H9 (cell line): Measurements from ENCODE around the gene ME3. TPM values are rescaled to one million over a fixed set of nuclear protein-coding genes. Genes with fewer than 3 reads are reported as not detected.
A peak's percentile ranks its signal among the peaks of the same experiment; 100 is the strongest.

Experiments
- DNase-seq: peaks from one replicate; pipeline ENCODE4 v3.0.0-alpha.2; 2017
- H2AFZ ChIP-seq: one replicate; pipeline ENCODE4 v1.6.1; 2013; ENCODE audit warnings: mild to moderate bottlenecking, low read length, control low read depth, moderate library complexity
- H2AK5ac ChIP-seq: 2 replicates; pipeline ENCODE4 v1.6.1; 2013; ENCODE audit warnings: low read length, control low read depth, mixed read lengths; ENCODE audit not compliant: insufficient read length
- H2BK120ac ChIP-seq: one replicate; pipeline ENCODE4 v1.6.1; 2013; ENCODE audit warnings: low read depth, mild to moderate bottlenecking, low read length, control low read depth, inconsistent platforms; ENCODE audit not compliant: poor library complexity, severe bottlenecking
- H2BK12ac ChIP-seq: 2 replicates; pipeline ENCODE4 v1.6.1; 2013; ENCODE audit warnings: low read length, control low read depth, mixed read lengths, low read depth; ENCODE audit not compliant: insufficient read length
- H2BK15ac ChIP-seq: 2 replicates; pipeline ENCODE4 v1.6.1; 2013; ENCODE audit warnings: low read depth, low read length, control low read depth
- H2BK20ac ChIP-seq: one replicate; pipeline ENCODE4 v1.6.1; 2013; ENCODE audit warnings: low read depth, mild to moderate bottlenecking, low read length, control low read depth, inconsistent platforms; ENCODE audit not compliant: poor library complexity, severe bottlenecking
- H2BK5ac ChIP-seq: 2 replicates; pipeline ENCODE4 v1.6.1; 2013; ENCODE audit warnings: low read length, control low read depth, mixed read lengths; ENCODE audit not compliant: insufficient read length
- H3K14ac ChIP-seq: 2 replicates; pipeline ENCODE4 v1.6.1; 2013; ENCODE audit warnings: low read length, control low read depth; ENCODE audit not compliant: insufficient read depth
- H3K18ac ChIP-seq: 2 replicates; pipeline ENCODE4 v1.6.1; 2013; ENCODE audit warnings: low read depth, mild to moderate bottlenecking, mixed read lengths, low read length, control low read depth; ENCODE audit not compliant: insufficient read length
- H3K23ac ChIP-seq: 2 replicates; pipeline ENCODE4 v1.6.1; 2013; ENCODE audit warnings: low read length, control low read depth, mixed read lengths, low read depth; ENCODE audit not compliant: insufficient read length
- H3K23me2 ChIP-seq: 2 replicates; pipeline ENCODE4 v1.6.1; 2013; ENCODE audit warnings: low read depth, mild to moderate bottlenecking, mixed read lengths, low read length, control low read depth; ENCODE audit not compliant: insufficient read length, poor library complexity, severe bottlenecking
- H3K27ac ChIP-seq: 2 replicates; pipeline ENCODE4 v1.5.1; 2013; ENCODE audit warnings: low read length, control low read depth, mixed read lengths, low read depth; ENCODE audit not compliant: insufficient read length
- H3K27me3 ChIP-seq: 2 replicates; pipeline ENCODE4 v1.6.1; 2013; ENCODE audit warnings: low read length, control low read depth, inconsistent platforms; ENCODE audit not compliant: insufficient read depth
- H3K4ac ChIP-seq: 2 replicates; pipeline ENCODE4 v1.6.1; 2013; ENCODE audit warnings: low read depth, mild to moderate bottlenecking, control low read depth, inconsistent platforms, low read length, moderate library complexity
- H3K4me1 ChIP-seq: 2 replicates; pipeline ENCODE4 v1.6.1; 2013; ENCODE audit warnings: low read length, control low read depth, inconsistent platforms; ENCODE audit not compliant: insufficient read depth
- H3K4me2 ChIP-seq: 2 replicates; pipeline ENCODE4 v1.6.1; 2013; ENCODE audit warnings: low read length, control low read depth, mixed read lengths; ENCODE audit not compliant: insufficient read length, insufficient read depth
- H3K56ac ChIP-seq: 2 replicates; pipeline ENCODE4 v1.6.1; 2013; ENCODE audit warnings: low read depth, mild to moderate bottlenecking, mixed read lengths, low read length, control low read depth; ENCODE audit not compliant: insufficient read length
- H3K79me1 ChIP-seq: 2 replicates; pipeline ENCODE4 v1.6.1; 2013; ENCODE audit warnings: low read depth, mild to moderate bottlenecking, moderate library complexity, low read length, control low read depth, inconsistent platforms; ENCODE audit not compliant: insufficient read depth, poor library complexity, severe bottlenecking
- H3K79me2 ChIP-seq: 2 replicates; pipeline ENCODE4 v1.6.1; 2013; ENCODE audit warnings: low read length, control low read depth, inconsistent platforms; ENCODE audit not compliant: insufficient read depth
- H3K9ac ChIP-seq: 2 replicates; pipeline ENCODE4 v1.6.1; 2013; ENCODE audit warnings: low read length, control low read depth, mixed read lengths; ENCODE audit not compliant: insufficient read length; ENCODE audit errors: extremely low read depth
- H3K9me3 ChIP-seq: one replicate; pipeline ENCODE4 v1.6.1; 2013; ENCODE audit warnings: low read depth, low read length, inconsistent platforms; ENCODE audit not compliant: control insufficient read depth
- H3T11ph ChIP-seq: one replicate; pipeline ENCODE4 v1.6.1; 2013; ENCODE audit warnings: mild to moderate bottlenecking, low read length, control low read depth, inconsistent platforms
- H4K20me1 ChIP-seq: one replicate; pipeline ENCODE4 v1.6.1; 2013; ENCODE audit not compliant: control insufficient read depth, insufficient read length, insufficient read depth
- H4K5ac ChIP-seq: 2 replicates; pipeline ENCODE4 v1.6.1; 2013; ENCODE audit warnings: low read depth, mild to moderate bottlenecking, mixed read lengths, low read length, control low read depth; ENCODE audit not compliant: insufficient read length
- H4K8ac ChIP-seq: replicated peaks from 2 replicates; pipeline ENCODE4 v1.6.1; 2013; ENCODE audit warnings: low read length, control low read depth, mixed read lengths, low read depth; ENCODE audit not compliant: insufficient read length
- H4K91ac ChIP-seq: 2 replicates; pipeline ENCODE4 v1.6.1; 2013; ENCODE audit warnings: low read depth, mild to moderate bottlenecking, moderate library complexity, mixed read lengths, low read length, control low read depth; ENCODE audit not compliant: insufficient read length
- H3K27ac Mint-ChIP-seq, 3 experiments: 2 replicates in 2 of 3; 3 replicates in 1 of 3; pipeline ENCODE4 v1.8.0; 2020 to 2021; ENCODE audit warnings: mixed read lengths in 3 of 3, mild to moderate bottlenecking in 1 of 3, moderate library complexity in 1 of 3
- H3K27me3 Mint-ChIP-seq: 2 replicates; pipeline ENCODE4 v1.8.0; 2021; ENCODE audit warnings: low read depth, mild to moderate bottlenecking, moderate library complexity, mixed read lengths
- H3K36me3 Mint-ChIP-seq, 3 experiments: 2 replicates in 2 of 3; 3 replicates in 1 of 3; pipeline ENCODE4 v1.8.0; 2020 to 2021; ENCODE audit warnings: low read depth in 3 of 3, mixed read lengths in 3 of 3; ENCODE audit not compliant: insufficient read depth in 1 of 3
- H3K4me1 Mint-ChIP-seq, 2 experiments: 2 replicates each; pipeline ENCODE4 v1.8.0; 2020; ENCODE audit warnings: mixed read lengths in 2 of 2
- H3K4me3 Mint-ChIP-seq, 2 experiments: 2 replicates in 1 of 2; 3 replicates in 1 of 2; pipeline ENCODE4 v1.8.0; 2020 to 2021; ENCODE audit warnings: mild to moderate bottlenecking in 2 of 2, mixed read lengths in 2 of 2, moderate library complexity in 1 of 2
- H3K9me3 Mint-ChIP-seq, 2 experiments: 2 replicates in 1 of 2; 3 replicates in 1 of 2; pipeline ENCODE4 v1.8.0; 2020; ENCODE audit warnings: mild to moderate bottlenecking in 2 of 2, mixed read lengths in 2 of 2, moderate library complexity in 1 of 2
- WGBS: extraction: QIAGEN DNeasy Blood & Tissue Kit; methylation state at CpG from one replicate; pipeline ENCODE4 v1.1.7; 2013; ENCODE audit warnings: missing lambda C conversion rate, low lambda C conversion rate, mixed read lengths; ENCODE audit not compliant: insufficient read length; ENCODE audit errors: extremely low coverage; 5-methylcytosine and 5-hydroxymethylcytosine counted together
- total RNA-seq: library from RNA; stranded (reverse); gene quantifications from 2 replicates; pipeline ENCODE4 v1.2.1, GENCODE V29; 2021
- TF ChIP-seq, protein P1 (sequence below): fragments of 200-600 bp; sonication (generic); conservative IDR thresholded peaks from 3 replicates; pipeline ENCODE4 v1.8.0; 2021; ENCODE audit warnings: antibody characterized with exemption, mild to moderate bottlenecking

Gene ME3
- total RNA-seq, 1 experiment from 2014 or later = 2.8 TPM

GRCh38 chr11:86676533-86677154, 4.2 kb upstream of the ME3 start:
- H3K4me1 Mint-ChIP-seq = peaks cover 38 to 48% of the 10 kb centered on the region in 2 experiments
- Histone ChIP-seq H3K14ac (peak overlapping the region; percentile 77; the same call in 1 of the 2 replicates), H3K4me2 (no peak overlapping the region), H4K20me1 (no peaks in the 10 kb centered on the region), H4K5ac (no peak overlapping the region), H3K56ac (no peak overlapping the region), H3K4me1 (peaks cover 5% of the 10 kb centered on the region; the same call in 1 of the 2 replicates), H2AFZ (peak overlapping the region; percentile 52), H4K91ac (no peak overlapping the region), H3K23ac (no peak overlapping the region), H2BK5ac (no peak overlapping the region), H2AK5ac (no peak overlapping the region), H3K27ac (no peak overlapping the region), H3K23me2 (peaks cover 7% of the 10 kb centered on the region), H3K9me3 (no peaks in the 10 kb centered on the region), H3K79me1 (no peaks in the 10 kb centered on the region), H3K79me2 (no peaks in the 10 kb centered on the region), H2BK12ac (no peak overlapping the region), H3K4ac (no peak overlapping the region), H3K18ac (peak overlapping the region; percentile 64), H3T11ph (no peak overlapping the region), H2BK20ac (no peak overlapping the region), H4K8ac (no peak overlapping the region), H2BK120ac (no peak overlapping the region), H2BK15ac (no peak overlapping the region), H3K27me3 (peaks cover 3% of the 10 kb centered on the region; the same call in 1 of the 2 replicates), H3K9ac (no peak overlapping the region)
- no peak overlapping the region for H3K4me3 Mint-ChIP-seq
- H3K27me3 Mint-ChIP-seq = peaks cover 23% of the 10 kb centered on the region
- peak; percentile 87 for DNase-seq
- H3K36me3 Mint-ChIP-seq = no peaks in the 10 kb centered on the region; a peak in 1 of 7 replicates
- TF ChIP-seq, protein P1, sequence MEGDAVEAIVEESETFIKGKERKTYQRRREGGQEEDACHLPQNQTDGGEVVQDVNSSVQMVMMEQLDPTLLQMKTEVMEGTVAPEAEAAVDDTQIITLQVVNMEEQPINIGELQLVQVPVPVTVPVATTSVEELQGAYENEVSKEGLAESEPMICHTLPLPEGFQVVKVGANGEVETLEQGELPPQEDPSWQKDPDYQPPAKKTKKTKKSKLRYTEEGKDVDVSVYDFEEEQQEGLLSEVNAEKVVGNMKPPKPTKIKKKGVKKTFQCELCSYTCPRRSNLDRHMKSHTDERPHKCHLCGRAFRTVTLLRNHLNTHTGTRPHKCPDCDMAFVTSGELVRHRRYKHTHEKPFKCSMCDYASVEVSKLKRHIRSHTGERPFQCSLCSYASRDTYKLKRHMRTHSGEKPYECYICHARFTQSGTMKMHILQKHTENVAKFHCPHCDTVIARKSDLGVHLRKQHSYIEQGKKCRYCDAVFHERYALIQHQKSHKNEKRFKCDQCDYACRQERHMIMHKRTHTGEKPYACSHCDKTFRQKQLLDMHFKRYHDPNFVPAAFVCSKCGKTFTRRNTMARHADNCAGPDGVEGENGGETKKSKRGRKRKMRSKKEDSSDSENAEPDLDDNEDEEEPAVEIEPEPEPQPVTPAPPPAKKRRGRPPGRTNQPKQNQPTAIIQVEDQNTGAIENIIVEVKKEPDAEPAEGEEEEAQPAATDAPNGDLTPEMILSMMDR = peak; percentile 81
- H3K27ac Mint-ChIP-seq = peak overlapping the region in 2 of 3 experiments; percentile 73 to 90; a peak in 4 of 7 replicates
- no CpG with 5 or more reads among the region's 6 CpGs for WGBS
- no peaks in the 10 kb centered on the region for H3K9me3 Mint-ChIP-seq
